ENCODE measurements around the gene SCTR. TPM values are rescaled to one million over a fixed set of nuclear protein-coding genes. Genes with fewer than 3 reads are reported as not detected.

The SCTR gene
- total and polyA plus RNA-seq, 2 of the 13 experiments (the other 11 are each of a cell fraction or from before 2014, with no cell fraction given): not detected

GRCh38 chr2:119533560-119533959 is 9.3 kb upstream of the SCTR start (continued):
- no peak for TF ChIP-seq ZNF333 (CRISPR knock-in tag; IDR thresholded peaks at IDR 0.05; ENCODE audit: borderline replicate concordance)

- Histone ChIP-seq H3K4me2 (ENCODE audit: low read depth, low read length) (no peak overlapping the region), H3K9ac (ENCODE audit: insufficient read depth, low read depth, low read length) (no peak overlapping the region), H2AFZ (ENCODE audit: low read length) (no peak overlapping the region), H4K20me1 (ENCODE audit: insufficient read depth, low read length) (no peaks in the 10 kb centered on the region), H3K27ac (ENCODE audit: extremely low read length, insufficient read depth, low read length) (no peak overlapping the region), H3K27me3 (ENCODE audit: control insufficient read depth in 1 of 2, insufficient read depth in 2 of 2, low read length in 2 of 2) (peaks cover 1 to 26% of the 10 kb centered on the region in 2 experiments; a peak in 2 of 5 replicates), H3K4me1 (ENCODE audit: insufficient read depth, low read length) (0 out of 2 replicates have a peak, but pooled peaks cover 7% of the 10 kb centered on the region), H3K9me3 (ENCODE audit: low read length) (peaks cover 12% of the 10 kb centered on the region), H3K79me2 (ENCODE audit: insufficient read depth, low read length) (no peaks in the 10 kb centered on the region), H3K36me3 (replicated peaks in 1 of 2; ENCODE audit: control insufficient read depth in 1 of 2, insufficient read depth in 2 of 2, low read length in 2 of 2) (no peaks in the 10 kb centered on the region), H3K4me3 (replicated peaks in 1 of 3; ENCODE audit: insufficient read depth in 1 of 3, low read depth in 2 of 3, low read length in 3 of 3) (no peak overlapping the region)
- no peak for FAIRE-seq
- intact Hi-C loops (cut with micrococcal nuclease; ENCODE audit: unreplicated experiment): no loop called here
- TF ChIP-seq STAG1 (CRISPR knock-in tag; IDR thresholded peaks at IDR 0.05): peak; percentile 56
- TF ChIP-seq CTCF (CRISPR knock-in tag; IDR thresholded peaks at IDR 0.05): peak; percentile 43; the same call in 1 of the 2 replicates
- TF ChIP-seq ARID4A (CRISPR knock-in tag; IDR thresholded peaks at IDR 0.05; ENCODE audit: borderline replicate concordance): no peak
- no TSS peak for BruUV-seq (replicated peaks)
- peak; percentile 35; the same call in 1 of the 3 replicates for ATAC-seq
- in situ Hi-C loops (cut with HindIII; ENCODE audit: extremely low pct_ligation_motif_present, low pct_unique_long_range_greater_than_20kb): no loop called here
- ChIA-PET CTCF (ENCODE audit: low intra/inter-chr PET ratio, low total read pairs) (no interaction called here), POLR2A (no interaction called here)
- DNase-seq (ENCODE audit: low spot score): peak; percentile 47
- WGBS (ENCODE audit: low lambda C conversion rate): 15% methylated on average over 3 of the region's 3 CpGs
These were observed 7.0 kb upstream of the SCTR start for GRCh38 chr2:119531292-119531691.
